GM12878 (cell line): ENCODE data around the gene NR0B1. TPM values are rescaled to one million over a fixed set of nuclear protein-coding genes. Genes with fewer than 3 reads are reported as not detected.

ENCODE experiments used
- ATAC-seq: fragments of 200-7000 bp; cut with Tn5 transposase; 3 replicates; pipeline ENCODE4 v1.9.1; 2020; ENCODE audit warnings: mild to moderate bottlenecking, moderate library complexity
- BruUV-seq: library from RNA; stranded (reverse); fragments of 400-500 nt; replicated peaks from 2 replicates; lab custom pipeline; 2021; lab: Mats Ljungman, UMichigan
- CTCF ChIA-PET: fragments of 300-600 bp; sonication (Branson Sonifier 250); formaldehyde crosslinking; extraction: SDS; loops from one replicate; lab custom pipeline; 2021; ENCODE audit warnings: inconsistent platforms; lab: Yijun Ruan, JAX
- POLR2A ChIA-PET: fragments of 350-600 bp; formaldehyde crosslinking; extraction: SDS; loops from one replicate; lab custom pipeline; 2021; ENCODE audit warnings: inconsistent platforms; lab: Charles Lee
- RAD21 ChIA-PET: fragments of 300-600 bp; sonication (Branson Sonifier 250); formaldehyde crosslinking; loops from one replicate; lab custom pipeline; 2023; ENCODE audit warnings: antibody characterized with exemption; ENCODE audit not compliant: unreplicated experiment; lab: Charles Lee
- SMC1A ChIA-PET: fragments of 300-600 bp; sonication (Branson Sonifier 250); formaldehyde crosslinking; loops from one replicate; lab custom pipeline; 2023; ENCODE audit not compliant: unreplicated experiment, uncharacterized antibody; lab: Charles Lee
- DNase-seq: peaks from one replicate; pipeline ENCODE4 v3.0.0-alpha.2; 2011; ENCODE audit warnings: low read depth, low spot score
- FAIRE-seq: peaks from 3 replicates; lab custom pipeline; 2011; peaks lifted over from hg19 to GRCh38; lab: Jason Lieb, UNC
- H2AFZ ChIP-seq: 2 replicates; pipeline ENCODE4 v1.6.0; 2011; ENCODE audit warnings: low read depth, low read length, control low read depth; ENCODE audit not compliant: control insufficient read depth
- H3K27ac ChIP-seq: 2 replicates; pipeline ENCODE4 v1.5.1; 2011; ENCODE audit warnings: control low read depth; ENCODE audit not compliant: control insufficient read depth, insufficient read depth
- H3K27me3 ChIP-seq, 2 experiments: replicated peaks in 1 of 2; 2 replicates each; pipeline versions ENCODE4 v1.6.0 to v1.6.1; 2011; ENCODE audit warnings: low read length in 1 of 2; ENCODE audit not compliant: control insufficient read depth in 2 of 2, insufficient read depth in 2 of 2
- H3K36me3 ChIP-seq, 2 experiments: 2 replicates each; pipeline ENCODE4 v1.5.1; 2011; ENCODE audit warnings: low read length in 1 of 2; ENCODE audit not compliant: control insufficient read depth in 2 of 2, insufficient read depth in 2 of 2
- H3K4me1 ChIP-seq: 2 replicates; pipeline ENCODE4 v1.6.1; 2011; ENCODE audit warnings: mild to moderate bottlenecking, low read length, moderate library complexity, mixed read lengths; ENCODE audit not compliant: control insufficient read depth, insufficient read depth
- H3K4me2 ChIP-seq: 2 replicates; pipeline ENCODE4 v1.6.0; 2011; ENCODE audit warnings: control low read depth; ENCODE audit not compliant: control insufficient read depth, insufficient read depth
- H3K4me3 ChIP-seq: fragments of 200-600 bp; sonication (generic); 2 replicates; pipeline ENCODE4 v1.5.1; 2016
- H3K79me2 ChIP-seq: 2 replicates; pipeline ENCODE4 v1.6.0; 2011; ENCODE audit warnings: low read length; ENCODE audit not compliant: control insufficient read depth, insufficient read depth
- H3K9ac ChIP-seq: 2 replicates; pipeline ENCODE4 v1.8.0; 2011; ENCODE audit warnings: low read length, control low read depth, mixed read lengths; ENCODE audit not compliant: control insufficient read depth, insufficient read depth
- H3K9me3 ChIP-seq: replicated peaks from 3 replicates; pipeline ENCODE4 v1.5.1; 2011; ENCODE audit warnings: mild to moderate bottlenecking, low read length; ENCODE audit not compliant: control insufficient read depth, insufficient read depth
- H4K20me1 ChIP-seq: 2 replicates; pipeline ENCODE4 v1.6.0; 2011; ENCODE audit not compliant: control insufficient read depth, insufficient read depth
- CREB1 ChIP-seq: IDR thresholded peaks from 2 replicates; pipeline ENCODE4 v1.6.1; 2012; ENCODE audit warnings: low read depth, mild to moderate bottlenecking, inconsistent platforms
- HDGF ChIP-seq: fragments of 450-650 bp; IDR thresholded peaks from 2 replicates; pipeline ENCODE4 v1.6.1; 2016; ENCODE audit warnings: antibody characterized with exemption
- NRF1 ChIP-seq: conservative IDR thresholded peaks from 2 replicates; pipeline ENCODE4 v1.6.1; 2011; ENCODE audit warnings: mild to moderate bottlenecking, low read depth, low read length, improper control_type of control experiment
- PAX8 ChIP-seq: fragments of 450-650 bp; IDR thresholded peaks from 2 replicates; pipeline ENCODE4 v1.6.1; 2017; ENCODE audit warnings: mild to moderate bottlenecking, moderate library complexity
- PBX3 ChIP-seq: IDR thresholded peaks from 2 replicates; pipeline ENCODE4 v1.6.1; 2011; ENCODE audit warnings: mild to moderate bottlenecking, low read depth, low read length, moderate library complexity; ENCODE audit not compliant: insufficient replicate concordance
- POLR2AphosphoS5 ChIP-seq: IDR thresholded peaks from 2 replicates; pipeline ENCODE4 v1.6.1; 2011; ENCODE audit warnings: mild to moderate bottlenecking, low read length, inconsistent platforms
- RAD21 ChIP-seq: IDR thresholded peaks from 2 replicates; pipeline ENCODE4 v1.6.1; 2011; ENCODE audit warnings: mild to moderate bottlenecking, low read depth, low read length, moderate library complexity; ENCODE audit not compliant: insufficient read depth
- ZBTB40 ChIP-seq: fragments of 450-650 bp; IDR thresholded peaks from 2 replicates; pipeline ENCODE4 v1.6.1; 2016; ENCODE audit warnings: mild to moderate bottlenecking, moderate library complexity, borderline replicate concordance
- ZSCAN29 ChIP-seq: fragments of 450-650 bp; IDR thresholded peaks from 2 replicates; pipeline ENCODE4 v1.6.1; 2017; ENCODE audit warnings: mild to moderate bottlenecking, moderate library complexity
- WGBS: methylation state at CpG from one replicate; pipeline ENCODE4 v1.1.6; 2016; ENCODE audit warnings: low lambda C conversion rate; ENCODE audit not compliant: insufficient replicate concordance, insufficient coverage; ENCODE audit errors: missing lambda C conversion rate; 5-methylcytosine and 5-hydroxymethylcytosine counted together
- in situ Hi-C: fragments of 300-500 bp; cut with MboI; formaldehyde crosslinking; loops from 9 replicates; pipeline ENCODE4 v1.14.3; 2018; ENCODE audit warnings: mixed read lengths
- intact Hi-C: fragments of 100-400 bp; cut with micrococcal nuclease; formaldehyde crosslinking; loops from one replicate; pipeline ENCODE4 v1.14.2; 2022; ENCODE audit not compliant: unreplicated experiment
- polyA plus RNA-seq, 11 experiments: library from polyadenylated mRNA; depleted of rRNA in 4 of 11; unstranded in 6 of 11; stranded (reverse) in 5 of 11; fragments of >200 nt; fragmentation: Nextera tagmentation in 4 of 11; fragmentation: Illumina TruSeq in 1 of 11; extraction: Ambion mirVana in 4 of 11; extraction: Trizol in 1 of 11; gene quantifications; 1 replicate in 1 of 11; 2 replicates in 10 of 11; pipeline versions ENCODE4 v1.2.1 to v1.2.3, GENCODE V29; 2011 to 2016; ENCODE audit warnings: inconsistent platforms in 2 of 11, missing spikeins in 2 of 11, low read depth in 1 of 11
- total RNA-seq, 4 experiments: library from RNA; depleted of rRNA in 3 of 4; stranded (reverse); fragments of >200 nt in 3 of 4; fragmentation: Illumina TruSeq in 1 of 4; extraction: Trizol in 1 of 4; gene quantifications; 2 replicates each; pipeline versions ENCODE4 v1.2.1 to v1.2.3, GENCODE V29; 2013 to 2021
- TF ChIP-seq, protein P1 (sequence below): fragments of 450-650 bp; IDR thresholded peaks from 2 replicates; pipeline ENCODE4 v1.6.1; 2016; ENCODE audit warnings: mild to moderate bottlenecking
- TF ChIP-seq, protein P2 (sequence below): fragments of 450-650 bp; IDR thresholded peaks from 2 replicates; pipeline ENCODE4 v1.6.1; 2017; ENCODE audit warnings: mild to moderate bottlenecking, low read depth, inconsistent platforms; ENCODE audit not compliant: poor library complexity, severe bottlenecking

The NR0B1 gene
- total and polyA plus RNA-seq, 10 of the 15 experiments (the other 5 are each of a cell fraction or from before 2014, with no cell fraction given), result not detected

DNA sequence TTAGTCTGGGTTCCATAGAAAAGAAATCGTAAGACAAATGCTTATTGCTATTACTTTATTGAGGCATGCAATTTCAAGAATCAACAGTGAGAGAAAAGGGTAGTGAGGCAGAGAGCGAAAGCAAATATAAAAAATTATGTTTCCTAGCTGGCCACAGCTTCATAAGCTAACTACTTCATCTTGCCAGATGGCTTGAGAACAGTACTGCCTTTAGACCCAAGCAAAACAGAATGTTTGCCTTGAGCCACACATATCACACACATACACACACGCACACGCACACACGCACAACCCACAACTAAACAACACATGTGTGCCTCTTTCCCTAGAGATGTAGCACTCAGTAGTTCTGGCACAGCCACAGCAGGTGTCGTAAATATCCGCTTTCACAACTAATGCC is 31.6 kb upstream of the NR0B1 start:
- in situ Hi-C loops, result no loop called here
- Histone ChIP-seq H4K20me1 (no peaks in the 10 kb centered on the region), H3K9me3 (no peaks in the 10 kb centered on the region), H2AFZ (no peak overlapping the region), H3K4me1 (no peaks in the 10 kb centered on the region), H3K4me3 (no peak overlapping the region), H3K27ac (no peak overlapping the region), H3K36me3 (no peaks in the 10 kb centered on the region), H3K9ac (no peak overlapping the region), H3K27me3 (no peaks in the 10 kb centered on the region), H3K4me2 (no peak overlapping the region), H3K79me2 (no peaks in the 10 kb centered on the region)
- ChIA-PET RAD21 (no interaction called here), POLR2A (no interaction called here), CTCF (no interaction called here), SMC1A (no interaction called here)
- ATAC-seq (no peak), FAIRE-seq (no peak), DNase-seq (no peak)
- BruUV-seq, result no TSS peak
- intact Hi-C loops, result no loop called here
- TF ChIP-seq, protein P1, sequence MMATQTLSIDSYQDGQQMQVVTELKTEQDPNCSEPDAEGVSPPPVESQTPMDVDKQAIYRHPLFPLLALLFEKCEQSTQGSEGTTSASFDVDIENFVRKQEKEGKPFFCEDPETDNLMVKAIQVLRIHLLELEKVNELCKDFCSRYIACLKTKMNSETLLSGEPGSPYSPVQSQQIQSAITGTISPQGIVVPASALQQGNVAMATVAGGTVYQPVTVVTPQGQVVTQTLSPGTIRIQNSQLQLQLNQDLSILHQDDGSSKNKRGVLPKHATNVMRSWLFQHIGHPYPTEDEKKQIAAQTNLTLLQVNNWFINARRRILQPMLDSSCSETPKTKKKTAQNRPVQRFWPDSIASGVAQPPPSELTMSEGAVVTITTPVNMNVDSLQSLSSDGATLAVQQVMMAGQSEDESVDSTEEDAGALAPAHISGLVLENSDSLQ, result no peak
- TF ChIP-seq CREB1 (no peak), POLR2AphosphoS5 (no peak), PBX3 (no peak), ZSCAN29 (no peak), PAX8 (no peak), NRF1 (no peak), HDGF (no peak), RAD21 (no peak), ZBTB40 (no peak)
- TF ChIP-seq, protein P2, sequence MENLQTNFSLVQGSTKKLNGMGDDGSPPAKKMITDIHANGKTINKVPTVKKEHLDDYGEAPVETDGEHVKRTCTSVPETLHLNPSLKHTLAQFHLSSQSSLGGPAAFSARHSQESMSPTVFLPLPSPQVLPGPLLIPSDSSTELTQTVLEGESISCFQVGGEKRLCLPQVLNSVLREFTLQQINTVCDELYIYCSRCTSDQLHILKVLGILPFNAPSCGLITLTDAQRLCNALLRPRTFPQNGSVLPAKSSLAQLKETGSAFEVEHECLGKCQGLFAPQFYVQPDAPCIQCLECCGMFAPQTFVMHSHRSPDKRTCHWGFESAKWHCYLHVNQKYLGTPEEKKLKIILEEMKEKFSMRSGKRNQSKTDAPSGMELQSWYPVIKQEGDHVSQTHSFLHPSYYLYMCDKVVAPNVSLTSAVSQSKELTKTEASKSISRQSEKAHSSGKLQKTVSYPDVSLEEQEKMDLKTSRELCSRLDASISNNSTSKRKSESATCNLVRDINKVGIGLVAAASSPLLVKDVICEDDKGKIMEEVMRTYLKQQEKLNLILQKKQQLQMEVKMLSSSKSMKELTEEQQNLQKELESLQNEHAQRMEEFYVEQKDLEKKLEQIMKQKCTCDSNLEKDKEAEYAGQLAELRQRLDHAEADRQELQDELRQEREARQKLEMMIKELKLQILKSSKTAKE, result no peak
- WGBS, result 31% methylated on average over 7 of the region's 7 CpGs
